Spleen (tissue), 11 donors: ENCODE results near the gene RPTOR. TPM values are rescaled to one million over a fixed set of nuclear protein-coding genes. Genes with fewer than 3 reads are reported as not detected.

Source experiments
- DNase-seq: peaks from one replicate; pipeline ENCODE4 v3.0.0-alpha.2; 2020
- H3K27ac ChIP-seq, 8 donors: fragments of 200-600 bp; sonication (generic) in 7 of 8; 1 replicate in 4 of 8; 2 replicates in 4 of 8; pipeline versions ENCODE4 v1.5.0 to v1.8.0; 2016 to 2021; ENCODE audit warnings: inconsistent platforms in 4 of 8, mild to moderate bottlenecking in 4 of 8, moderate library complexity in 1 of 8
- H3K27me3 ChIP-seq, 7 donors: fragments of 200-600 bp; sonication (generic) in 6 of 7; replicated peaks in 1 of 7; 1 replicate in 4 of 7; 2 replicates in 3 of 7; pipeline versions ENCODE4 v1.5.0 to v1.8.0; 2016 to 2021; ENCODE audit warnings: inconsistent platforms in 3 of 7, mild to moderate bottlenecking in 1 of 7
- H3K36me3 ChIP-seq, 6 donors: fragments of 200-600 bp; sonication (generic) in 5 of 6; 1 replicate in 4 of 6; 2 replicates in 2 of 6; pipeline versions ENCODE4 v1.5.0 to v1.8.0; 2016 to 2021; ENCODE audit warnings: inconsistent platforms in 2 of 6
- H3K4me1 ChIP-seq, 6 donors: fragments of 200-600 bp; sonication (generic) in 5 of 6; 1 replicate in 3 of 6; 2 replicates in 3 of 6; pipeline versions ENCODE4 v1.5.0 to v1.8.0; 2016 to 2021; ENCODE audit warnings: inconsistent platforms in 3 of 6
- H3K4me3 ChIP-seq, 8 donors: fragments of 200-600 bp; sonication (generic) in 7 of 8; 1 replicate in 4 of 8; 2 replicates in 4 of 8; pipeline versions ENCODE4 v1.5.0 to v1.8.0; 2016 to 2021; ENCODE audit warnings: inconsistent platforms in 4 of 8, mild to moderate bottlenecking in 4 of 8, moderate library complexity in 2 of 8
- H3K9me3 ChIP-seq, 8 donors: fragments of 200-600 bp; sonication (generic) in 7 of 8; 1 replicate in 4 of 8; 2 replicates in 4 of 8; pipeline versions ENCODE4 v1.5.0 to v1.8.0; 2016 to 2021; ENCODE audit warnings: inconsistent platforms in 4 of 8
- CTCF ChIP-seq, 11 experiments: fragments of 200-600 bp in 7 of 11; fragments of 450-650 bp in 4 of 11; sonication (generic) in 4 of 11; IDR thresholded peaks in 8 of 11; conservative IDR thresholded peaks in 3 of 11; 1 replicate in 7 of 11; 2 replicates in 4 of 11; pipeline versions ENCODE4 v1.4.0 to v1.8.0; 2016 to 2021; ENCODE audit warnings: antibody characterized with exemption in 11 of 11, inconsistent platforms in 4 of 11, mild to moderate bottlenecking in 1 of 11
- POLR2A ChIP-seq, 3 donors: fragments of 450-650 bp; IDR thresholded peaks; one replicate each; pipeline ENCODE4 v1.5.1; 2017; ENCODE audit warnings: antibody characterized with exemption in 3 of 3, mild to moderate bottlenecking in 1 of 3
- POLR2AphosphoS5 ChIP-seq, 3 donors: sonication (generic); formaldehyde crosslinking; IDR thresholded peaks; one replicate each; pipeline ENCODE4 v1.5.1; 2017; ENCODE audit warnings: antibody characterized with exemption in 3 of 3
- WGBS, 5 donors: extraction: QIAGEN DNeasy Blood & Tissue Kit in 3 of 5; methylation state at CpG; one replicate each; pipeline versions ENCODE4 v1.1.5 to v1.1.7; 2013 to 2018; 5-methylcytosine and 5-hydroxymethylcytosine counted together
- intact Hi-C: fragments of 100-400 bp; cut with DNase I; formaldehyde crosslinking; loops from one replicate; pipeline ENCODE4 v1.15.0; 2023; ENCODE audit warnings: low total_unique reads
- polyA plus RNA-seq, 3 donors: library from polyadenylated mRNA; stranded (reverse); fragments of 200-250 nt; gene quantifications; one replicate each; pipeline ENCODE4 v1.2.1, GENCODE V29; 2013
- total RNA-seq, 7 donors: library from RNA; depleted of rRNA in 3 of 7; stranded (reverse); fragments of >200 nt in 3 of 7; fragmentation: NEBNext Ultra II Directional in 4 of 7; extraction: Animal tissue kit (Norgen Biotek cat#: 25700) in 4 of 7; gene quantifications; one replicate each; pipeline versions ENCODE4 v1.1.0 to v1.2.1, GENCODE V29; 2016 to 2021
- donor health status: healthy with polysubstance abuse.
- donor health status: DM: no; HTN: no; CAD: no; lungs with moderate emphysema.
- donor health status: DM: no; HTN: no; CAD: no.
- donor health status: Bipolar disorder and iron deficiency.
- donor health status: healthy.
- donor health status: DM: no; HTN: no; CAD: no.
- donor health status: DM: yes; HTN: yes; CAD: no.

Gene RPTOR
- total and polyA plus RNA-seq, 10 donors = 3.1 to 61.2 (median 40.7) TPM

- DNase-seq = peak; percentile 38
Observed at GRCh38 chr17:80811181-80812105, 266.8 kb downstream of the RPTOR start.

GRCh38 chr17:80812362-80813088 is 267.9 kb downstream of the RPTOR start:
- no peak for DNase-seq
- 92 to 95% (median 94%) methylated on average over 18 of the region's 18 CpGs for WGBS, 5 donors
- intact Hi-C loops = no loop called here
- Histone ChIP-seq H3K4me1 (peaks cover 0 to 12% (median 0%) of the 10 kb centered on the region in 6 donors), H3K4me3 (no peak overlapping the region), H3K9me3 (peaks cover 0 to 4% (median 1%) of the 10 kb centered on the region in 8 donors), H3K27ac (peak overlapping the region in 1 of 8 donors; percentile 40), H3K27me3 (no peaks in the 10 kb centered on the region), H3K36me3 (peaks cover 0 to 26% (median 0%) of the 10 kb centered on the region in 6 donors)
- TF ChIP-seq CTCF (IDR thresholded peaks at IDR 0.05 in 8 of 11, conservative IDR thresholded peaks at IDR 0.05 in 3 of 11) (no peak), POLR2AphosphoS5 (IDR thresholded peaks at IDR 0.05) (no peak), POLR2A (IDR thresholded peaks at IDR 0.05) (no peak)

More at GRCh38 chr17:80811181-80812105, 266.8 kb downstream of the RPTOR start:
- Histone ChIP-seq H3K27ac (peak overlapping the region in 1 of 8 donors; percentile 40), H3K4me3 (no peak overlapping the region), H3K9me3 (peaks cover 6 to 15% (median 12%) of the 10 kb centered on the region in 8 donors), H3K27me3 (no peaks in the 10 kb centered on the region), H3K4me1 (peaks cover 0 to 12% (median 0%) of the 10 kb centered on the region in 6 donors), H3K36me3 (peaks cover 0 to 33% (median 0%) of the 10 kb centered on the region in 6 donors)
- no peak for TF ChIP-seq POLR2AphosphoS5 (IDR thresholded peaks at IDR 0.05)
- no peak for TF ChIP-seq POLR2A (IDR thresholded peaks at IDR 0.05)
- no peak for TF ChIP-seq CTCF (IDR thresholded peaks at IDR 0.05 in 8 of 11, conservative IDR thresholded peaks at IDR 0.05 in 3 of 11)
- WGBS, 5 donors = 66 to 76% (median 74%) methylated on average over 21 of the region's 21 CpGs
- intact Hi-C loops = no loop called here

GRCh38 chr17:80813318-80813717 is 268.7 kb downstream of the RPTOR start:
- DNase-seq = no peak
- intact Hi-C loops = no loop called here
- no peak overlapping the region for H3K4me3 ChIP-seq
- no peaks in the 10 kb centered on the region for H3K9me3 ChIP-seq
- TF ChIP-seq POLR2A (IDR thresholded peaks at IDR 0.05) (no peak), POLR2AphosphoS5 (IDR thresholded peaks at IDR 0.05) (no peak), CTCF (IDR thresholded peaks at IDR 0.05 in 8 of 11, conservative IDR thresholded peaks at IDR 0.05 in 3 of 11) (no peak)
- no peaks in the 10 kb centered on the region for H3K27me3 ChIP-seq
- peaks cover 0 to 26% (median 0%) of the 10 kb centered on the region in 6 donors for H3K36me3 ChIP-seq
- H3K4me1 ChIP-seq = peaks cover 0 to 13% (median 0%) of the 10 kb centered on the region in 6 donors
- 94 to 97% (median 96%) methylated on average over 5 of the region's 5 CpGs for WGBS, 5 donors
- no peak overlapping the region for H3K27ac ChIP-seq
